CD4-positive, CD25-positive, alpha-beta regulatory T cell (primary cell): ENCODE measurements around the gene RCSD1. TPM values are rescaled to one million over a fixed set of nuclear protein-coding genes. Genes with fewer than 3 reads are reported as not detected.

Source experiments
- ATAC-seq, 2 donors: fragments of 150-1000 bp; cut with Tn5 transposase; one replicate each; pipeline ENCODE4 v1.10.0; 2021; ENCODE audit warnings: low read depth in 2 of 2, moderate number of reproducible peaks in 2 of 2, moderate library complexity in 1 of 2
- DNase-seq, 3 donors: peaks; one replicate each; pipeline versions ENCODE4 v3.0.0 to v3.0.0-alpha.2; 2012 to 2022; ENCODE audit warnings: mixed read lengths in 1 of 3
- H3K27ac ChIP-seq: one replicate; pipeline ENCODE4 v1.7.0; 2013; ENCODE audit warnings: mild to moderate bottlenecking, low read length; ENCODE audit not compliant: insufficient read depth, poor library complexity, severe bottlenecking
- H3K27me3 ChIP-seq: one replicate; pipeline ENCODE4 v1.7.0; 2013; ENCODE audit warnings: low read length; ENCODE audit not compliant: control insufficient read depth, insufficient read depth
- H3K36me3 ChIP-seq: one replicate; pipeline ENCODE4 v1.7.0; 2013; ENCODE audit warnings: mild to moderate bottlenecking, low read length, moderate library complexity; ENCODE audit not compliant: control insufficient read depth, insufficient read depth
- H3K4me1 ChIP-seq: 2 replicates; pipeline ENCODE4 v1.7.0; 2013; ENCODE audit warnings: mild to moderate bottlenecking, low read length; ENCODE audit not compliant: insufficient read depth, control insufficient read depth, poor library complexity, severe bottlenecking
- H3K4me3 ChIP-seq: one replicate; pipeline ENCODE4 v1.7.0; 2013; ENCODE audit warnings: low read depth, mild to moderate bottlenecking, low read length, moderate library complexity
- H3K9me3 ChIP-seq, 2 experiments: 1 replicate in 1 of 2; 2 replicates in 1 of 2; pipeline ENCODE4 v1.7.0; 2013; ENCODE audit warnings: low read length in 2 of 2, mild to moderate bottlenecking in 1 of 2, moderate library complexity in 1 of 2; ENCODE audit not compliant: control insufficient read depth in 2 of 2
- H3K27ac Mint-ChIP-seq, 3 donors: one replicate each; pipeline ENCODE4 v1.8.0; 2020 to 2022; ENCODE audit warnings: mild to moderate bottlenecking in 3 of 3, mixed read lengths in 3 of 3, moderate library complexity in 2 of 3
- H3K27me3 Mint-ChIP-seq: one replicate; pipeline ENCODE4 v1.8.0; 2022; ENCODE audit warnings: mild to moderate bottlenecking, mixed read lengths
- H3K36me3 Mint-ChIP-seq: one replicate; pipeline ENCODE4 v1.8.0; 2020; ENCODE audit warnings: mixed read lengths
- H3K4me1 Mint-ChIP-seq, 4 donors: one replicate each; pipeline ENCODE4 v1.8.0; 2020 to 2022; ENCODE audit warnings: mixed read lengths in 4 of 4, mild to moderate bottlenecking in 1 of 4
- H3K4me3 Mint-ChIP-seq, 4 donors: one replicate each; pipeline ENCODE4 v1.8.0; 2020 to 2022; ENCODE audit warnings: mild to moderate bottlenecking in 4 of 4, mixed read lengths in 4 of 4, moderate library complexity in 3 of 4
- H3K9me3 Mint-ChIP-seq, 7 donors: one replicate each; pipeline ENCODE4 v1.8.0; 2020 to 2022; ENCODE audit warnings: mixed read lengths in 7 of 7, mild to moderate bottlenecking in 3 of 7, moderate library complexity in 2 of 7
- polyA plus RNA-seq, 4 donors: library from polyadenylated mRNA; unstranded; fragments of 300-500 nt; fragmentation: Illumina TruSeq; gene quantifications; one replicate each; pipeline ENCODE4 v1.2.3, GENCODE V29; 2021
- total RNA-seq: library from RNA; stranded (reverse); gene quantifications from one replicate; pipeline ENCODE4 v1.2.3, GENCODE V29; 2022

Gene RCSD1
- total and polyA plus RNA-seq, 5 donors from 2014 or later, result 174 to 251 (median 226) TPM

- DNase-seq (no peak), ATAC-seq (no peak)
- Mint-ChIP-seq H3K4me3 (peak overlapping the region; percentile 88 to 97 (median 96)), H3K9me3 (peaks cover 0 to 6% (median 0%) of the 10 kb centered on the region in 7 donors), H3K27ac (peak overlapping the region; percentile 97 to 99 (median 99)), H3K36me3 (peaks cover 16% of the 10 kb centered on the region), H3K27me3 (no peaks in the 10 kb centered on the region), H3K4me1 (peaks cover 9 to 80% (median 52%) of the 10 kb centered on the region in 4 donors)
- Histone ChIP-seq H3K4me1 (peaks cover 68% of the 10 kb centered on the region), H3K27ac (peak overlapping the region; percentile 91), H3K4me3 (peak overlapping the region; percentile 93), H3K36me3 (peaks cover 4% of the 10 kb centered on the region), H3K9me3 (peaks cover 0 to 2% of the 10 kb centered on the region in 2 experiments), H3K27me3 (no peaks in the 10 kb centered on the region)
Observed at GRCh38 chr1:167628741-167629515, 1.1 kb upstream of the RCSD1 start.

DNA sequence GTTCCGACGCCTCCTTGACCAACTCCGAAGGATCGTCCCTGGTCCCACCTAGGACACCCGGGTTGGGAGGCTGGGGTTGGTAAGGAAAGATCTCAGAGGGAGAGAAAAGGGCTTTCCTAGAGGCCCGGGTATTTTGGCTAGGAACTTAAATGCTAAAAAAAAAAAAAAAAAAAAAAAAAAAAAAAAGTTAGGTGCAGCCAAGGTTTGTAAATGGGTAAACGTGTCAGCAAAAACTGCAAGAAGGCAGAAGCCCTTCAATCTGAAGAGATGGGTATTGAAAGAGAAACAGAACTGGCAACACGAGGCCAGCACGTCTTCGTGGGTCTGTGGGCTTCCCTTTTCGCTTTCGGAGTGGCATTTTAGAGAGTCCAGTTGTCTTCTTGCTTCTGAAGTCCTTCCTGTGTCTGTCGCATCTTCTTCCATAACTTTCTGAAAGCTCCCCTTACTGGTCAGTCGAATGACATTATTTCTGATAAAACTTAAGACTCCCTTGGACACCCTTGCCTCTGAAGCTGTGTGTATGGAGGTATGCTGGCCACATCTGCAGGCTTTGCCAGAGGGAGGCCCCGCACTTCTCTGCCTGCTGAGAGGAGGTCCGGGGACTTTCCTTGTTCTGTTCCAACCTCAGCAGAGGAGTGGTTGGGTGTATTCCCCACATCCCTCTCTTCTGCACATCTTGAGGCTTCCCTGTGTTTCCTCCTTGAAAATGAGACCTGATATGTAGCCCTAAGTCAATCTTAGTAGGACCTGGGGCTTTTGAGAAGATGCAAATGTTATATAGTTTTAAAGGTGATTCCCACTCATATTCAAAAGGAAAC is 745 bp downstream of the RCSD1 start:
- H3K27me3 ChIP-seq, result no peaks in the 10 kb centered on the region
- no peaks in the 10 kb centered on the region for H3K9me3 ChIP-seq
- ATAC-seq (peak; percentile 11 to 22), DNase-seq (peak in 2 of 3 donors; percentile 63 to 67)
- no peaks in the 10 kb centered on the region for H3K27me3 Mint-ChIP-seq
- peaks cover 0 to 3% (median 0%) of the 10 kb centered on the region in 7 donors for H3K9me3 Mint-ChIP-seq
- H3K4me3 Mint-ChIP-seq, result peak overlapping the region; percentile 95 to 99 (median 96)
- peak overlapping the region; percentile 91 for H3K27ac ChIP-seq
- H3K36me3 Mint-ChIP-seq, result peaks cover 26% of the 10 kb centered on the region
- peaks cover 12 to 85% (median 52%) of the 10 kb centered on the region in 4 donors for H3K4me1 Mint-ChIP-seq
- H3K4me1 ChIP-seq, result peaks cover 86% of the 10 kb centered on the region
- H3K4me3 ChIP-seq, result peak overlapping the region; percentile 99
- peak overlapping the region; percentile 97 to 99 (median 98) for H3K27ac Mint-ChIP-seq
- peaks cover 22% of the 10 kb centered on the region for H3K36me3 ChIP-seq

- DNase-seq, result no peak
- Mint-ChIP-seq H3K9me3 (peaks cover 0 to 3% (median 0%) of the 10 kb centered on the region in 7 donors), H3K4me1 (peaks cover 12 to 87% (median 52%) of the 10 kb centered on the region in 4 donors), H3K27ac (peak overlapping the region; percentile 97 to 99 (median 98)), H3K36me3 (peaks cover 26% of the 10 kb centered on the region), H3K4me3 (peak overlapping the region; percentile 95 to 99 (median 96)), H3K27me3 (no peaks in the 10 kb centered on the region)
- Histone ChIP-seq H3K4me1 (peaks cover 91% of the 10 kb centered on the region), H3K9me3 (no peaks in the 10 kb centered on the region), H3K36me3 (peaks cover 28% of the 10 kb centered on the region), H3K4me3 (peak overlapping the region; percentile 99), H3K27me3 (no peaks in the 10 kb centered on the region), H3K27ac (peak overlapping the region; percentile 91)
- ATAC-seq, result no peak
Observed at GRCh38 chr1:167631386-167631935, 1.4 kb downstream of the RCSD1 start.

DNA sequence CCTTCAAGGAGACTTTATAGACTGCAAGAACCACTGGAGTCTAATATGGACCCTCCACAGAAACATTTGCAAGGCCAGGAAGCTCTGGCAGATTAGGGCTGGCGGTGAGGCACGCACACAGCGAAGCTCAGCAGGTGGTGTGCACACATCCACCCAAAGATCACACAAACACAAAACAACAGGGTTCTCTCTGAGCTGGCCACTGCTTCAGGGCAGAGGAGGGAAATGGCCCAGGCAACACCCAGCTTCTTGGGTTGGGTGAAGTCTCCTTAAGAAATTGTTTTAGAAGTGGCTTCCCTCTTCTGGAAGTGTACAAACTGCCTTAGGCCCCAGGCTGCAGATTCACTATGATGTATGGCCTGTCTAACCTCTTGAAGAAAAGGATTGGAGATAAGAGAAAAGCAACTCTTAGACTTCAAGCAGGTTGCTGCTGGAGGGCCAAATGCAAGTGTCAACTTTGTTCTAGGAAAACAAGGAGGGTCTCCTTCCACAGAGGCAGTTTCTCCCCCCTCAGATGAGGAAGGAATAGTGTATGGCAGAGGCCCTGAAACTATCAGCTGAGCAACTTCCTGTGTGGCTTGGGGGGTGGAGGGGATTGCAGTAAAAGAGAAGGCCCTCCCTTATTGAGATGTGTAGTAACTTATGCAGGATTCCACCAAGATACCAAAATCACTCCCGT is 2.0 kb downstream of the RCSD1 start:
- peaks cover 0 to 3% (median 0%) of the 10 kb centered on the region in 7 donors for H3K9me3 Mint-ChIP-seq
- Histone ChIP-seq H3K27me3 (no peaks in the 10 kb centered on the region), H3K4me1 (peaks cover 91% of the 10 kb centered on the region), H3K27ac (peak overlapping the region; percentile 91), H3K4me3 (peak overlapping the region; percentile 99), H3K36me3 (peaks cover 28% of the 10 kb centered on the region), H3K9me3 (no peaks in the 10 kb centered on the region)
- no peaks in the 10 kb centered on the region for H3K27me3 Mint-ChIP-seq
- ATAC-seq (peak; percentile 35), DNase-seq (peak in 2 of 3 donors; percentile 48 to 83)
- peaks cover 13 to 87% (median 54%) of the 10 kb centered on the region in 4 donors for H3K4me1 Mint-ChIP-seq
- peaks cover 28% of the 10 kb centered on the region for H3K36me3 Mint-ChIP-seq
- peak overlapping the region; percentile 95 to 99 (median 96) for H3K4me3 Mint-ChIP-seq
- H3K27ac Mint-ChIP-seq, result peak overlapping the region; percentile 97 to 99 (median 98)

DNA sequence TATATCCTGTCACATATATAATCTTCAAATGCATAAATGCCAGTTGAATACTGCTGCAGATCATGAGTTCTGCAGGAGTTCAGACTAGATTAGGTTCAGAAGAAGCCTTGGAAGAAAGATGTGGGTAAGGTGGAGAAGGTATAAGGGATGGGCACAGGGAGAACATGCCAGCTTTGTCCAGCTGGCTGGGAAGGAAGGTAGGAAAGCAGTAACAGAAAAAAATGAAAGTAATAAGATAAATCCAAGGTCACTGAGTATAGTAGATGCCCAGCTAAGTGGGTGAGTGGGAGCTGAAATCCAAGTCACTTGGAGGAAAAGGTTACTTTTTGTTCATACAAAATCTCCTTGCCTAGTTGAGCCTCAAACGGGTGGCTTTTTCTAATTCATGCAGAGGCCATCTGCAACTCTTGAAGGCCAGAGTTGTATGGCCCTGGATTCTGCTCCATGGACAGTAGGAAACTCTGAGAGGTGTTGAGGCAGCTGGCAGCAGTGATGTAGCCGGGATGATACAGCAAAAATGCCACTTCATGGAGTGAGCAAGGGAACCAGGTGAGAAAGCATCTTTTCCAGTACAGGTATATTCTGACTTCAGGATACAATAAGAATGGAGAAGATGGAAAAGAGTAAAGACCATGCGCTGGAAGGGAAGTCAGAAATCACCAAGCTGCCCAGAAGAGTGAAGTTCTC is 3.4 kb downstream of the RCSD1 start:
- H3K27ac ChIP-seq, result peak overlapping the region; percentile 91
- H3K27ac Mint-ChIP-seq, result peak overlapping the region; percentile 97 to 99 (median 98)
- H3K27me3 Mint-ChIP-seq, result no peaks in the 10 kb centered on the region
- peaks cover 0 to 3% (median 0%) of the 10 kb centered on the region in 7 donors for H3K9me3 Mint-ChIP-seq
- ATAC-seq, result no peak
- DNase-seq, result no peak
- no peaks in the 10 kb centered on the region for H3K9me3 ChIP-seq
- H3K36me3 Mint-ChIP-seq, result peaks cover 39% of the 10 kb centered on the region
- peak overlapping the region; percentile 95 to 99 (median 96) for H3K4me3 Mint-ChIP-seq
- peak overlapping the region; percentile 99 for H3K4me3 ChIP-seq
- peaks cover 35% of the 10 kb centered on the region for H3K36me3 ChIP-seq
- H3K4me1 ChIP-seq, result peaks cover 91% of the 10 kb centered on the region
- H3K27me3 ChIP-seq, result no peaks in the 10 kb centered on the region
- peaks cover 20 to 88% (median 59%) of the 10 kb centered on the region in 4 donors for H3K4me1 Mint-ChIP-seq

- H3K9me3 Mint-ChIP-seq, result peaks cover 0 to 3% (median 0%) of the 10 kb centered on the region in 7 donors
- peaks cover 39% of the 10 kb centered on the region for H3K36me3 Mint-ChIP-seq
- Histone ChIP-seq H3K27me3 (no peaks in the 10 kb centered on the region), H3K36me3 (peaks cover 41% of the 10 kb centered on the region), H3K27ac (peak overlapping the region; percentile 72), H3K4me1 (peaks cover 83% of the 10 kb centered on the region), H3K4me3 (peak overlapping the region; percentile 99), H3K9me3 (no peaks in the 10 kb centered on the region)
- H3K27me3 Mint-ChIP-seq, result no peaks in the 10 kb centered on the region
- peak overlapping the region in 2 of 3 donors; percentile 97 to 98 for H3K27ac Mint-ChIP-seq
- no peak for ATAC-seq
- H3K4me1 Mint-ChIP-seq, result peaks cover 20 to 88% (median 60%) of the 10 kb centered on the region in 4 donors
- peak overlapping the region; percentile 95 to 99 (median 96) for H3K4me3 Mint-ChIP-seq
- no peak for DNase-seq
Observed at GRCh38 chr1:167634435-167634834, 4.4 kb downstream of the RCSD1 start.
